ENCODE results near the gene ANTXR1.

GRCh38 chr2:69003731-69004130 is 9.2 kb upstream of the ANTXR1 start:
- TF ChIP-seq EZH2 (IDR thresholded peaks at IDR 0.05; ENCODE audit: insufficient read depth, poor library complexity, severe bottlenecking) (no peak), EZH2phosphoT487 (IDR thresholded peaks at IDR 0.05; ENCODE audit: insufficient read depth, low read depth) (no peak)
